Endothelial cell of umbilical vein (primary cell): Measurements from ENCODE around the gene FLT3LG. TPM values are rescaled to one million over a fixed set of nuclear protein-coding genes. Genes with fewer than 3 reads are reported as not detected.

Source experiments
- BruUV-seq: library from RNA; stranded (reverse); fragments of 400-500 nt; replicated peaks from 2 replicates; lab custom pipeline; 2021; lab: Mats Ljungman, UMichigan
- CTCF ChIA-PET: fragments of 300-600, 350-600 bp; sonication (Branson Sonifier 250); formaldehyde crosslinking; loops from one replicate; lab custom pipeline; 2021; ENCODE audit warnings: antibody characterized with exemption, inconsistent platforms; lab: Charles Lee
- POLR2A ChIA-PET: fragments of 300-600, 350-600 bp; sonication (Branson Sonifier 250); formaldehyde crosslinking; loops from one replicate; lab custom pipeline; 2021; ENCODE audit warnings: antibody characterized with exemption, inconsistent platforms; lab: Charles Lee
- DNase-seq: peaks from one replicate; pipeline ENCODE4 v3.0.0-alpha.2; 2011; ENCODE audit warnings: low read depth, low spot score
- FAIRE-seq: peaks from 2 replicates; lab custom pipeline; 2011; peaks lifted over from hg19 to GRCh38; lab: Jason Lieb, UNC
- H2AFZ ChIP-seq: 2 replicates; pipeline ENCODE4 v1.6.0; 2012; ENCODE audit warnings: low read depth, low read length, control low read depth, inconsistent platforms
- H3K27ac ChIP-seq: 2 replicates; pipeline ENCODE4 v1.5.1; 2011; ENCODE audit warnings: low read depth, mild to moderate bottlenecking, control low read depth, low read length, moderate library complexity; ENCODE audit not compliant: insufficient read depth
- H3K27me3 ChIP-seq, 2 experiments: 2 replicates each; pipeline versions ENCODE4 v1.6.0 to v1.6.1; 2011; ENCODE audit warnings: low read length in 2 of 2, mixed read lengths in 1 of 2; ENCODE audit not compliant: control insufficient read depth in 2 of 2, insufficient read depth in 2 of 2
- H3K36me3 ChIP-seq, 2 experiments: 2 replicates in 1 of 2; 3 replicates in 1 of 2; pipeline ENCODE4 v1.5.1; 2011; ENCODE audit warnings: low read length in 2 of 2, mild to moderate bottlenecking in 1 of 2, moderate library complexity in 1 of 2; ENCODE audit not compliant: control insufficient read depth in 2 of 2, insufficient read depth in 2 of 2; ENCODE audit errors: extremely low read depth in 1 of 2
- H3K4me1 ChIP-seq: 3 replicates; pipeline ENCODE4 v1.5.1; 2011; ENCODE audit warnings: mild to moderate bottlenecking, low read length; ENCODE audit not compliant: control insufficient read depth, insufficient read depth; ENCODE audit errors: extremely low read depth
- H3K4me2 ChIP-seq: 2 replicates; pipeline ENCODE4 v1.6.1; 2011; ENCODE audit warnings: low read length, control low read depth, mixed read lengths; ENCODE audit not compliant: insufficient read depth
- H3K4me3 ChIP-seq, 3 experiments: fragments of 200-600 bp in 1 of 3; sonication (generic), shearing (Covaris generic) in 1 of 3; replicated peaks in 1 of 3; 2 replicates each; pipeline ENCODE4 v1.5.1; 2011 to 2016; ENCODE audit warnings: control low read depth in 3 of 3, low read length in 3 of 3, mild to moderate bottlenecking in 2 of 3, inconsistent platforms in 1 of 3, low read depth in 1 of 3, moderate library complexity in 1 of 3; ENCODE audit not compliant: insufficient read depth in 1 of 3
- H3K79me2 ChIP-seq: 2 replicates; pipeline ENCODE4 v1.6.0; 2012; ENCODE audit warnings: low read length, inconsistent platforms; ENCODE audit not compliant: control insufficient read depth, insufficient read depth
- H3K9ac ChIP-seq: replicated peaks from 2 replicates; pipeline ENCODE3; 2011; ENCODE audit warnings: low read length, control low read depth; ENCODE audit not compliant: insufficient read depth; ENCODE audit errors: extremely low read depth
- H3K9me1 ChIP-seq: replicated peaks from 3 replicates; pipeline ENCODE4 v1.6.0; 2011; ENCODE audit warnings: mild to moderate bottlenecking, low read length; ENCODE audit not compliant: control insufficient read depth, insufficient read depth; ENCODE audit errors: extremely low read depth
- H3K9me3 ChIP-seq: replicated peaks from 2 replicates; pipeline ENCODE4 v1.5.1; 2012; ENCODE audit warnings: low read length, inconsistent platforms; ENCODE audit not compliant: control insufficient read depth, insufficient read depth
- H4K20me1 ChIP-seq: replicated peaks from 2 replicates; pipeline ENCODE3; 2011; ENCODE audit warnings: mild to moderate bottlenecking, low read length; ENCODE audit not compliant: control insufficient read depth, insufficient read depth; ENCODE audit errors: extremely low read depth
- CTCF ChIP-seq, 2 donors: IDR thresholded peaks; 1 replicate in 1 of 2; 2 replicates in 1 of 2; pipeline ENCODE4 v1.5.1; 2011; ENCODE audit warnings: low read length in 2 of 2, mild to moderate bottlenecking in 2 of 2, moderate library complexity in 2 of 2, control low read depth in 1 of 2, inconsistent platforms in 1 of 2, low read depth in 1 of 2; ENCODE audit not compliant: insufficient read depth in 1 of 2; ENCODE audit errors: extremely low read depth in 1 of 2
- EZH2 ChIP-seq: IDR thresholded peaks from 2 replicates; pipeline ENCODE4 v1.6.1; 2012; ENCODE audit warnings: borderline replicate concordance, low read depth, mild to moderate bottlenecking, moderate library complexity, low read length, inconsistent platforms; ENCODE audit not compliant: severe bottlenecking
- FOS ChIP-seq: IDR thresholded peaks from 2 replicates; pipeline ENCODE4 v1.6.1; 2011; ENCODE audit warnings: mild to moderate bottlenecking, low read length, moderate library complexity, borderline replicate concordance; ENCODE audit not compliant: insufficient read depth
- GATA2 ChIP-seq: IDR thresholded peaks from 2 replicates; pipeline ENCODE4 v1.7.0; 2011; ENCODE audit warnings: low read depth, mild to moderate bottlenecking, moderate library complexity, mixed read lengths, low read length; ENCODE audit not compliant: insufficient read length, insufficient read depth
- JUN ChIP-seq: IDR thresholded peaks from 2 replicates; pipeline ENCODE4 v1.6.1; 2011; ENCODE audit warnings: borderline replicate concordance, low read depth; ENCODE audit not compliant: insufficient read length, insufficient read depth
- MAX ChIP-seq: IDR thresholded peaks from 2 replicates; pipeline ENCODE4 v1.6.1; 2011; ENCODE audit not compliant: insufficient read depth, insufficient read length
- MYC ChIP-seq: IDR thresholded peaks from one replicate; pipeline ENCODE4 v1.6.1; 2011; ENCODE audit warnings: mild to moderate bottlenecking, low read depth, low read length
- POLR2A ChIP-seq: IDR thresholded peaks from 2 replicates; pipeline ENCODE4 v1.6.1; 2012; ENCODE audit warnings: low read depth, mild to moderate bottlenecking, control low read depth, low read length
- POLR2AphosphoS5 ChIP-seq: IDR thresholded peaks from 2 replicates; pipeline ENCODE4 v1.6.1; 2012; ENCODE audit warnings: low read depth, mild to moderate bottlenecking, control low read depth, low read length, moderate library complexity; ENCODE audit not compliant: insufficient read depth
- dilution Hi-C: fragments of 300-500 bp; cut with MboI; formaldehyde crosslinking; loops from one replicate; pipeline ENCODE4 v1.15.0; 2019; ENCODE audit warnings: low sequenced_read_pairs; ENCODE audit not compliant: extremely low pct_ligation_motif_present
- intact Hi-C: fragments of 100-400 bp; cut with micrococcal nuclease; formaldehyde crosslinking; loops from one replicate; pipeline ENCODE4 v1.10.0; 2022
- polyA plus RNA-seq, 4 experiments: library from polyadenylated mRNA; depleted of rRNA in 3 of 4; stranded (reverse) in 3 of 4; unstranded in 1 of 4; fragments of >200 nt; gene quantifications; 2 replicates each; pipeline versions ENCODE4 v1.2.1 to v1.2.3, GENCODE V29; 2011 to 2012; ENCODE audit warnings: missing spikeins in 1 of 4
- total RNA-seq: library from RNA; stranded (reverse); gene quantifications from 2 replicates; pipeline ENCODE4 v1.2.3, GENCODE V29; 2021

FLT3LG gene
- total and polyA plus RNA-seq, 2 donors (not counting 3 experiments of a cell fraction or from before 2014, with no cell fraction given), result 5.0 to 5.7 TPM

GRCh38 chr19:49425178-49425577 is 48.8 kb upstream of the FLT3LG start, which contains the start of gene GFY:
GFY (plus strand) TSS chr19:49425388; CDS start chr19:49426431, 1,043 bp downstream.
- Histone ChIP-seq H3K9me3 (no peaks in the 10 kb centered on the region), H3K9ac (no peak within 1 kb of the TSS), H3K4me2 (no peak within 1 kb of the TSS), H3K36me3 (no peaks in the 10 kb centered on the region), H3K9me1 (no peaks in the 10 kb centered on the region), H3K4me1 (no peaks in the 10 kb centered on the region), H3K27me3 (peaks cover 81 to 92% of the 10 kb centered on the region in 2 experiments), H3K27ac (no peak within 1 kb of the TSS), H3K4me3 (no peak within 1 kb of the TSS), H3K79me2 (no peaks in the 10 kb centered on the region), H2AFZ (no peak within 1 kb of the TSS), H4K20me1 (no peaks in the 10 kb centered on the region)
- intact Hi-C loops (no loop called here), dilution Hi-C loops (no loop called here)
- no peak for TF ChIP-seq CTCF (IDR thresholded peaks at IDR 0.05; ENCODE audit: extremely low read depth in 1 of 2, insufficient read depth in 1 of 2, low read depth in 1 of 2, low read length in 2 of 2)
- TF ChIP-seq MYC, result no peak
- TF ChIP-seq JUN, result no peak
- TF ChIP-seq MAX, result no peak
- TF ChIP-seq GATA2, result no peak
- TF ChIP-seq FOS, result no peak
- no peak for TF ChIP-seq POLR2A
- no peak for TF ChIP-seq EZH2
- no peak for TF ChIP-seq POLR2AphosphoS5
- no peak for FAIRE-seq
- no peak for DNase-seq
- ChIA-PET POLR2A (no interaction called here), CTCF (interaction anchor here (2.1 to 2.4 kb wide), 2 partner anchors 9 to 18 kb away, joined by 7 to 10 read pairs; no protein-coding TSS in a partner anchor)
- no TSS peak for BruUV-seq
